ENCODE data around the gene ACOT8. TPM values are rescaled to one million over a fixed set of nuclear protein-coding genes. Genes with fewer than 3 reads are reported as not detected.

The ACOT8 gene
- total and polyA plus RNA-seq, 2 donors (not counting 1 experiment from before 2014, with no cell fraction given) = 32.4 to 64.7 TPM

DNA sequence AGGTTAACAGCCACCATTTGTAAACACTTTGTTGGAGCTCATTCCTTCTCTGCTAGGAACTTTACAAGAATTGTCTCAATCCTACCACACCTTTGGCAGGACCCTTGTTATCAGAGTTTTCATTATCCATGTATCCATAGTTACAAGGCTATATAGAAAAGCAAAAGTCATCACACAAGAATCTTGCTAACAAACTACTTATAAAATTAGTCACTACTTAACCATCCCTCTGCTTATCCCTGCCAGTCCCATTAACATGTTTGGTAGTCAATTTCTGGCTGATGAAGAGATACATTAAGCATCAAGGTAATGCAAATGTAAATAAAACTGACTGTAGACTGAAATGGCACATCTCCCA lies 10.6 kb upstream of the ACOT8 start:
- peaks cover 5% of the 10 kb centered on the region for H3K79me2 ChIP-seq (ENCODE audit: control insufficient read depth, insufficient read depth, low read length)

DNA sequence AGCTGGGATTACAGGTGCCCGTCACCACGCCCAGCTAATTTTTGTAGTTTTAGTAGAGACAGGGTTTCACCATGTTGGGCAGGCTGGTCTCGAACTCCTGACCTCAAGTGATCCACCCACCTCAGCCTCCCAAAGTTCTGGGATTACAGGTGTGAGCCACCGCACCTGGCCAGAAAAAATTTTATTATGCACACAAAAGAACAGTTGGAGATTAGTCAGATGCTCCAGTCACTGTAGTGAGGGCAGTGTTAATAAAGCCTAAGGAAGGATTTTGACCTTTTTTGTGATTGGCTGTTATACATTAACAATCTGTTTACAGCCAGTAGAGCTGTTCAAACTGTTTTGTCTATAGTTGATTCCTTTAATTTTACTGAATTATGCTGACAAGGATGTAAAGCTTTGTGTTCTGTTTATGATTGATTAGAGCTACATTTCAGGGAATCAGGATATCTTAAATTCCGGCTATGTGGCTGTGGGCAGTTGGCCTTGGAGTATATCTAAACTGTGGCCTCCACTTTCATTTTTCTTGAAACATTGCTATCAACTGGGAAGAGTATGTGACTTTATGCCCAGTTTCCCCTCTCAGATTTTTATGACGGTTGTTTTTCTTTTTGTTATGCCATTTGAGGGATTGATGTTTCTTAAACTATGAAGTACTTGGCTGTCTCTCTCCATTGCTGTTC lies 10.1 kb upstream of the ACOT8 start:
- POLR2A ChIA-PET = no interaction called here
- H3K27me3 Mint-ChIP-seq = no peaks in the 10 kb centered on the region
- no peak for DNase-seq
- no peaks in the 10 kb centered on the region for H3K9me3 Mint-ChIP-seq (ENCODE audit: insufficient read depth)
- Histone ChIP-seq H3K4me3 (ENCODE audit: control extremely low read depth in 1 of 5, extremely low read depth in 1 of 5, insufficient read depth in 1 of 5, low read depth in 2 of 5, low read length in 4 of 5) (no peak overlapping the region), H3K79me2 (ENCODE audit: control insufficient read depth, insufficient read depth, low read length) (peaks cover 5% of the 10 kb centered on the region), H3K4me2 (replicated peaks; ENCODE audit: low read depth, low read length, poor library complexity, severe bottlenecking) (no peak overlapping the region), H3K27me3 (replicated peaks in 1 of 4; ENCODE audit: control extremely low read depth in 1 of 4, control insufficient read depth in 3 of 4, insufficient read depth in 4 of 4, low read length in 3 of 4) (no peaks in the 10 kb centered on the region), H2AFZ (ENCODE audit: insufficient read depth, low read depth, low read length, poor library complexity, severe bottlenecking) (no peak overlapping the region), H3K27ac (ENCODE audit: low read length in 2 of 2) (no peak overlapping the region), H3K9ac (ENCODE audit: low read length) (no peak overlapping the region), H3K4me1 (ENCODE audit: control insufficient read depth in 2 of 2, insufficient read depth in 2 of 2, low read length in 2 of 2) (no peaks in the 10 kb centered on the region), H3K9me3 (ENCODE audit: control extremely low read depth in 1 of 3, control insufficient read depth in 2 of 3, insufficient read depth in 1 of 3, low read length in 2 of 3) (no peaks in the 10 kb centered on the region), H4K20me1 (ENCODE audit: control insufficient read depth, insufficient read depth, low read length, poor library complexity, severe bottlenecking) (no peaks in the 10 kb centered on the region), H3K36me3 (replicated peaks in 1 of 2; ENCODE audit: control extremely low read depth in 1 of 2, control insufficient read depth in 1 of 2, extremely low read depth in 1 of 2, insufficient read depth in 2 of 2, low read length in 1 of 2) (peaks cover 0 to 2% of the 10 kb centered on the region in 2 experiments)
- ATAC-seq (ENCODE audit: low read depth) = no peak
- no peak overlapping the region for H3K27ac Mint-ChIP-seq
- WGBS (ENCODE audit: insufficient coverage) = 82% methylated on average over 2 of the region's 6 CpGs
- H3K4me1 Mint-ChIP-seq = no peaks in the 10 kb centered on the region
- intact Hi-C loops (cut with micrococcal nuclease) = no loop called here
- no peak for TF ChIP-seq EZH2 (IDR thresholded peaks at IDR 0.05; ENCODE audit: borderline replicate concordance, insufficient read depth, low read depth, low read length, poor library complexity, severe bottlenecking)
- TF ChIP-seq, protein P1, sequence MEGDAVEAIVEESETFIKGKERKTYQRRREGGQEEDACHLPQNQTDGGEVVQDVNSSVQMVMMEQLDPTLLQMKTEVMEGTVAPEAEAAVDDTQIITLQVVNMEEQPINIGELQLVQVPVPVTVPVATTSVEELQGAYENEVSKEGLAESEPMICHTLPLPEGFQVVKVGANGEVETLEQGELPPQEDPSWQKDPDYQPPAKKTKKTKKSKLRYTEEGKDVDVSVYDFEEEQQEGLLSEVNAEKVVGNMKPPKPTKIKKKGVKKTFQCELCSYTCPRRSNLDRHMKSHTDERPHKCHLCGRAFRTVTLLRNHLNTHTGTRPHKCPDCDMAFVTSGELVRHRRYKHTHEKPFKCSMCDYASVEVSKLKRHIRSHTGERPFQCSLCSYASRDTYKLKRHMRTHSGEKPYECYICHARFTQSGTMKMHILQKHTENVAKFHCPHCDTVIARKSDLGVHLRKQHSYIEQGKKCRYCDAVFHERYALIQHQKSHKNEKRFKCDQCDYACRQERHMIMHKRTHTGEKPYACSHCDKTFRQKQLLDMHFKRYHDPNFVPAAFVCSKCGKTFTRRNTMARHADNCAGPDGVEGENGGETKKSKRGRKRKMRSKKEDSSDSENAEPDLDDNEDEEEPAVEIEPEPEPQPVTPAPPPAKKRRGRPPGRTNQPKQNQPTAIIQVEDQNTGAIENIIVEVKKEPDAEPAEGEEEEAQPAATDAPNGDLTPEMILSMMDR (IDR thresholded peaks at IDR 0.05) = no peak
- H3K4me3 Mint-ChIP-seq = no peak overlapping the region
- CTCF ChIA-PET = interaction anchor here (0.7 kb wide), 1 partner anchor 15 kb away, joined by 3 read pairs; no protein-coding TSS in a partner anchor

More for the DNA sequence above, 10.6 kb upstream of the ACOT8 start:
- Mint-ChIP-seq H3K9me3 (ENCODE audit: insufficient read depth) (no peaks in the 10 kb centered on the region), H3K27ac (no peak overlapping the region), H3K4me1 (no peaks in the 10 kb centered on the region), H3K27me3 (no peaks in the 10 kb centered on the region), H3K4me3 (no peak overlapping the region)
- Histone ChIP-seq H4K20me1 (ENCODE audit: control insufficient read depth, insufficient read depth, low read length, poor library complexity, severe bottlenecking) (no peaks in the 10 kb centered on the region), H3K9ac (ENCODE audit: low read length) (no peak overlapping the region), H3K4me2 (replicated peaks; ENCODE audit: low read depth, low read length, poor library complexity, severe bottlenecking) (no peak overlapping the region), H3K27me3 (replicated peaks in 1 of 4; ENCODE audit: control extremely low read depth in 1 of 4, control insufficient read depth in 3 of 4, insufficient read depth in 4 of 4, low read length in 3 of 4) (no peaks in the 10 kb centered on the region), H2AFZ (ENCODE audit: insufficient read depth, low read depth, low read length, poor library complexity, severe bottlenecking) (no peak overlapping the region), H3K4me1 (ENCODE audit: control insufficient read depth in 2 of 2, insufficient read depth in 2 of 2, low read length in 2 of 2) (no peaks in the 10 kb centered on the region), H3K36me3 (replicated peaks in 1 of 2; ENCODE audit: control extremely low read depth in 1 of 2, control insufficient read depth in 1 of 2, extremely low read depth in 1 of 2, insufficient read depth in 2 of 2, low read length in 1 of 2) (peaks cover 0 to 5% of the 10 kb centered on the region in 2 experiments), H3K27ac (ENCODE audit: low read length in 2 of 2) (no peak overlapping the region), H3K9me3 (ENCODE audit: control extremely low read depth in 1 of 3, control insufficient read depth in 2 of 3, insufficient read depth in 1 of 3, low read length in 2 of 3) (no peaks in the 10 kb centered on the region), H3K4me3 (ENCODE audit: control extremely low read depth in 1 of 5, extremely low read depth in 1 of 5, insufficient read depth in 1 of 5, low read depth in 2 of 5, low read length in 4 of 5) (no peak overlapping the region)
- intact Hi-C loops (cut with micrococcal nuclease) = no loop called here
- ChIA-PET POLR2A (no interaction called here), CTCF (interaction anchor here (0.7 kb wide), 1 partner anchor 14 kb away, joined by 3 read pairs; no protein-coding TSS in a partner anchor)
- ATAC-seq (ENCODE audit: low read depth) = no peak
- no peak for DNase-seq
- TF ChIP-seq, protein P1 (IDR thresholded peaks at IDR 0.05) = no peak
- TF ChIP-seq EZH2 (IDR thresholded peaks at IDR 0.05; ENCODE audit: borderline replicate concordance, insufficient read depth, low read depth, low read length, poor library complexity, severe bottlenecking) = no peak

Measured in B cell (primary cell).